G401.6 (cell line): ENCODE results near the gene GIMAP6.
"Not testable (repeated sequence)": the region's sequence is repeated elsewhere in the genome, so short reads cannot be mapped to it uniquely, and the experiment has no call there.

Source experiments
- FAIRE-seq: peaks from 2 replicates; lab custom pipeline; 2012; peaks lifted over from hg19 to GRCh38; lab: Jason Lieb, UNC

Gene GIMAP6

DNA sequence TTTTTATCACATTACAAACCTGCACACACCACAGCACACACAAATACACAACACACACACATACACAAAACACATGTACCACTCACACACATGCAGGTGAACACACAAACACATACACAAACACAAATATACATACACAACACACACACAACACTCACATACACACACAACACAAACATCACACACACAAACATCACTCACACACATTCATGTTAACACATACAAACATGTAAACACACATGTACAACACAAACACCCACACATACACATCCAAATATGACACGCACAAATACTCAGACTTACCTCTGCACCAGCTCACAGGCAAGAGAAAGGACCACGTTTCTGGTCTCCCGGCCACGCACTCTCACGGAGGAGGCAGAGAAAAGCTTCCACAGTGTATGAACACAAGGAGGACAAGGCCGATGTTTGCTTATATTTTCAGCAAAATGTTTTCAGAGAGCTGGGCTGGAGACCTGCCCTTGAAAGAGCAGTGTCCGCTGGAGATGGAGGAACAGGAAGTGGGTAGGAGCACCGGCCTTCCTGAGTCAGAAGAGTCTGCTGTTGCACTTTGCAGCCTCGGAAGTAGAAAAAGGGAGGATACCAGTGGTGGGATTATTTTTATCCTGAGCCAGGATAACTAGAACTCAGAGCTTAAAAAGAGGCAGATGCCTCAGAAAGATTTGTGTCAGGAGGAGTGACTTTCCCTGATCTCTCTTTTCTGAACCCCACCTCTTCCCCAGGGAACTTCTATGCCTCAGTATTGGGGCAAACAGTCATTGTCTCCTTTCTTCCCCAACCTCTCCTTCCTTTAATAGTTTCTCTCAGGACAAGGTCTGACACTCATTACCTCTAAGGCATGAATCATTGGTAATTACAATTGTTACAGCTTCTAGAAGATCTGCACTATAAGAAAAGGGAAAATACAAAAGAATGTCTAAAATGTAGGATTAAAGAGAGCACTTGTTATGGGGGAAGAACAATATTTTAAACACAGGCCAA lies at the start of gene GIMAP6:
TSS of gene GIMAP6 (minus strand) at position 520 of the 999 bp plus-strand sequence. CDS start 2,243 bp downstream, outside the sequence.
- no peak for FAIRE-seq

DNA sequence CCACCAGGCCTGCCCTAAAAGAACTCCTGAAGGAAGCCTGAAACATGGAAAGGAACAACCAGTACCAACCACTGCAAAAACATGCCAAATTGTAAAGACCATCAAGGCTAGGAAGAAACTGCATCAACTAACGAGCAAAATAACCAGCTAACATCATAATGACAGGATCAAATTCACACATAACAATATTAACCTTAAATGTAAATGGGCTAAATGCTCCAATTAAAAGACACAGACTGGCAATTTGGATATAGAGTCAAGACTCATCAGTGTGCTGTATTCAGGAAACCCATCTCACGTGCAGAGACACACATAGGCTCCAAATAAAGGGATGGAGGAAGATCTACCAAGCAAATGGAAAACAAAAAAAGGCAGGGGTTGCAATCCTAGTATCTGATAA lies 48.2 kb upstream of the GIMAP6 start:
- not testable (repeated sequence) for FAIRE-seq

DNA sequence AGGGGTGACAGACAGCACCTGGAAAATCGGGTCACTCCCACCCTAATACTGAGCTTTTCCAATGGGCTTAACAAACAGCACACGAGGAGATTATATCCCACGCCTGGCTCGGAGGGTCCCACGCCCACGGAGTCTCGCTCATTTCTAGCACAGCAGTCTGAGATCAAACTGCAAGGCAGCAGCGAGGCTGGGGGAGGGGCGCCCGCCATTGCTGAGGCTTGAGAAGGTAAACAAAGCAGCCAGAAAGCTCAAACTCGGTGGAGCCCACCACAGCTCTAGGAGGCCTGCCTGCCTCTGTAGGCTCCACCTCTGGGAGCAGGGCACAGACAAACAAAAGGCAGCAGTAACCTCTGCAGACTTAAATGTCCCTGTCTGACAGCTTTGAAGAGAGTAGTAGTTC lies 46.4 kb upstream of the GIMAP6 start:
- FAIRE-seq, result not testable (repeated sequence)

DNA sequence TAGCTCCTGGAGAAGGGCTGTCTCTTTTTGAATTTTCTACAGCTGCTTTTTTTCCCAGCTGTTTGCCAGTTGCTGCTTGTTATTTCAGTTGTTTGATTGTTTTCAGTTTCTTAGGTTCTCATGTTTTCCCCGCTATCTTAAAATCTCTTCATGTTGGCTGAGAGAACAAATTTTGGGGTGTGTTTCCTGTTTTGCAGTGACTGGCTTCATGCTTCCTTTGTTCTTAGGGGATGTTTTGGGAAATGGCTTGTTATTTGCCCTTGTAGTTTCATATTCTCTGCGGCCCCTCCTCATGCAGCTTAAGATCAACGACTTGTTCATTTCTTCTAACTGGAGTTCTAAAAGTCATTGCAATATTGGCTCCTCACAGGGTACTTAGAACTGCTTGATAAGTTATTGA lies 44.7 kb upstream of the GIMAP6 start:
- FAIRE-seq, result not testable (repeated sequence)

DNA sequence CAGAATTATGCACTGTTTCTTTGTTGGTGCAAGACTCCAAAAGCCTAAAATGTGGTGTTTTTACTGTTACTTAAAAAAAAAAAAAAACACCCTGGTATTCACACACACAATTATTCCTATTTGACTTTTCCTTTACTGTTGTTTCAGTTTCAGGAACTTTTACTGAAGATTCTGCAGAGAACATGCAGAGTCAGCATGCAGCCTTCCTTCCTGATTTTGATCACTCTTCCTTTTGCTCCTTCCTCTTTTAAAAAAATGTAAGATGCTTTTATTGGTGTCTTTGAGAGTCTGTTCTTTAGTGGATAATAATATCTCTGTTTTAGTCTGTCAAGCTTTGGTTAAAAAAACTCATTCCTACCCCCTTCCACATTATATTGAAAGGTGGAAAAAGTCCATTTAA lies 44.1 kb upstream of the GIMAP6 start:
- not testable (repeated sequence) for FAIRE-seq

DNA sequence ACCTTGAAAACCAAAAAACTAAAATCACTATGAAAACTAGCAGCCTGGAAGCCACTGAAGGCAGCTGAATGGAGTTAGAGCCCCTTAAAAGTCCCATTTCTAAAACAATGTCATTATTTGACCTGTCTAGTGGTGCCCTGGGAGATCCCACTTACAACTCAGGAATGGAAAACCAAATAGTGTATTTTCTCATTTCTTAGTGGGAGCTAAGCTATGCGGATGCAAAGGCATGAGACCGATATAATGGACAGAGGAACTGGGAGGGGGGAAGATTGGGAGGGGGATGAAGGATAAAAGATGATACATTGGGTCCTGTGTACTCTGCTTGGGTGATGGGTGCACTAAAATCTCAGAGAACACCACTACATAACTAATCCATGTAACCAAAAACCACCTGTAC lies 43.5 kb upstream of the GIMAP6 start:
- FAIRE-seq, result no peak

DNA sequence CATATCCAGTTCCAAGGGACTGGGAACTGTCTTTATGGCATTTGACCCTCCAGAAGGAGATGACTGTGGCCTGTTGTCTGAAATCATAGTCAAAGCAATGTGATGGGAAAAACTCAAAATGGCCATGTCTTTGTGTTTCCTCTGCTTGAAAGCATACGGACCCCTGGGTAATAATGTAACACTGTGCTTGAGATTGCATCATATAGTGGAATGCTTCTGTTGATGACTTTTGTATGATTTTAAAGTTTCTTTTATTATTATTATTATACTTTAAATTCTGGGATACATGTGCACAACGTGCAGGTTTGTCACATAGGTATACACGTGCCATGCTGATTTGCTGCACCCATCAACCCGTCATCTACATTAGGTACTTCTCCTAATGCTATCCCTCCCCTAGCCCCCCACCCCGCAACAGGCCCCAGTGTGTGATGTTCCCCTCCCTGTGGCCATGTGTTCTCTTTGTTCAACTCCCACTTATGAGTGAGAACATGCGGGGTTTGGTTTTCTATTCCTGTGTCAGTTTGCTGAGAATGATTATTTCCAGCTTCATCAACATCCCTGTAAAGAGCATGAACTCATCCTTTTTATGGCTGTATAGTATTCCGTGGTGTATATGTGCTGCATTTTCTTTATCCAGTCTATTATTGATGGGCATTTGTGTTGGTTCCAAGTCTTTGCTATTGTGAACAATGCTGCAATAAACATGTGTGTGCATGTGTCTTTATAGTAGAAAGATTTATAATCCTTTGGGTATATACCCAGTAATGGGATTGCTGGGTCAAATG lies 39.8 kb upstream of the GIMAP6 start:
- FAIRE-seq, result not testable (repeated sequence)

DNA sequence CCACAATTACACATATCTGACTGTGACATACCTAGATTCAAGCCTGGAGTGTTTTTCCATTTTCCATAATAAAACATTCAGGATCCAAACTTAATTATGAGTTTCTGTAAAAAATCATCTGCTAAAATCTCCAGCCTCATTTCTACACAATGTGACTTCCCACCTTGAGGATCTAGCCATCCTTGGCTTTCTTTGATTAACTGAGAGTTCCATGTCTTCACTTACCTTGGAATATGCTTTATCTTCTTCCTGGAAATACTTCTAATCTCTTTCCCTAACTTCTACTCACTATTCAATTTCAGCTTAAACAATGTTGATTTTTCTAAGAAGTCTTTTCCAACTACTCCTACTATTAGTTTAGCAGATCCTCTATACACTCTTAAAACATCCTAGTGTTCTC lies 36.8 kb upstream of the GIMAP6 start:
- no peak for FAIRE-seq

DNA sequence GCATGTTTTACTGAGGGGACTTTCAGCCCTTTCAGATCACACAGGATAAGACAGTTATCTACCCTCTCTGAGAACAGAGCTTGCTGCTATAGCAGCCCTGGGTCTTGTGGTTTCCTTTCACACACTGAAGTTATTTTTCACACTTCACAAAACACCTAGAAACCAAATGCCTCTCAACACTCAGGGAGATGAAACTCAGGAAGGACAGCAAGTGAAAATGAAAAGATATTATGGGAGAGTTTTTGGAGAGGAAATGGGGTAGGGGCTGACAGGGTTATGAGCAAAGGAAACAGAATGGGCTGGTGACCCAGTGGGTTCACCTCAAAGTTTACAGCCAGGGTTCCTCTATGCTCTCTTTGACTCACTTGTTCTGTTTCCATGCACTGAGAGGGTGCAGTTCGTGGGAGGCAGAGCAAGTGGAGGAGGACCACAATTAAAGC lies 36.3 kb upstream of the GIMAP6 start:
- FAIRE-seq, result no peak

DNA sequence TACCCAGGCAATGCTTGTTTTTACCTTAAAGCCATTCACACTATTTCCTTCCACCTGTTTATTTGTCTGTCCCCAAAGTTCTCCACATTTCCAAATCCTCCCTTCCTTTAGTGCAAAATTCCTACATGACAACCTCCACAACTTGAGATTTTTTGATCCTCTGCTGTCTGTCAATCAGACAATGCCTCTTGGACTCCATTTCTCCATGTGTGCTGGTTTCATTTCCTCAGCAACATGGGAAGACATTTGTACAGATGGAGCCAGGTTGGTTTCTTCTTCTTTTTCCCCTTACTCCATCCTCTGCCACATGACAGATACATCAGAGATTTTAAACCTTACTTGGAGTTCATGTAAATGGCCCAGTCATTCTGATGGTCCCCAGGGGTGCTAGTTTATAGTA lies 34.2 kb upstream of the GIMAP6 start:
- FAIRE-seq, result no peak

DNA sequence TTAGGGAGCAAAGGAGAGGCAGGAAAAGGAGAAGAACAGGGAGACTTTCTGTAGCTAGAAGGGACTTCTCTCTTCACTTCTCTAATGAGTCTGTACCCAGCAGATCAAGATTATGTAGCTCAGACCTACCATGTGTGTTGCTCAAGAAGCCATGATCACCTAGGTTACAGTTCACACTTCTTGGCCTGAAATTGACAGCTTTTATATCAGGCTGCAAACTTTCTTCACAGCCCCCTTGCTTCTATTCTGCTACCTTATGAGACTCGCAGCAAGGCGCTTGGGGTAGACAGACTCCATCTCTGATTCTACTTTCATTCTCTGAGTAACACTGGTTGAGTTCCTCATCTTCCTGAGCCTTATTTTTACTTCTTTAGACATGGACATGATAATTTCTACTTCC lies 33.7 kb upstream of the GIMAP6 start:
- no peak for FAIRE-seq

DNA sequence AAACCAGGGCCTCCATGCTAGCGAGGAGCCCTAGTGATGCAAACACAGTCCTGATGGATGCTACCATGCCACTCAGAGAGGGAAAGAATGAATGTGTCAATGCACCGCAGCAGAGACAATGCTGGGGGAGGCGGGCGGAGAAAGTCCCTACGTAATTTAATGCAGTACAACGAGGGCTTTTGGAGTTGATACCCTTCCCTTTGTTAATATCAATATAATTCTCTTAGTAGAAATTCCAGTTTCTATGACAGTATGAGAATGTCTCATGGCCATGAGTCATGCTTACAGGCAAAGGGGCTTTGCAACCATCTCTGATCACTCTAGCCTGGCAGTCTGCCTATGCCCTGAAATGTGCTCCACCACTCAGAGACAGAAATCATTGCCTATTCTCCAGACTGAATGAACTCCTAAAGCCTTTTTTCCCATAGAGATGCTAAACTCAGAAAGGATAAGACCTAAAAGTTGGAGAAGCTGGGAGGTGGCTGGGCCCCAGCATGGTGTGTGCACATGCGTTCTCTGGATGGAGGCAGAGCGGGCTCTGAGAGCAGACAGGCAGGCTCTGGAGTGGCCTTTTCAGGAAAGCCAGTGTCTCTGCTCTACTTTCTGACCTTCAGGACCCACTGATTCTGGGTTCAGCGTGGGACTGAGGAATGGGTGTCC lies 33.0 kb upstream of the GIMAP6 start:
- no peak for FAIRE-seq

DNA sequence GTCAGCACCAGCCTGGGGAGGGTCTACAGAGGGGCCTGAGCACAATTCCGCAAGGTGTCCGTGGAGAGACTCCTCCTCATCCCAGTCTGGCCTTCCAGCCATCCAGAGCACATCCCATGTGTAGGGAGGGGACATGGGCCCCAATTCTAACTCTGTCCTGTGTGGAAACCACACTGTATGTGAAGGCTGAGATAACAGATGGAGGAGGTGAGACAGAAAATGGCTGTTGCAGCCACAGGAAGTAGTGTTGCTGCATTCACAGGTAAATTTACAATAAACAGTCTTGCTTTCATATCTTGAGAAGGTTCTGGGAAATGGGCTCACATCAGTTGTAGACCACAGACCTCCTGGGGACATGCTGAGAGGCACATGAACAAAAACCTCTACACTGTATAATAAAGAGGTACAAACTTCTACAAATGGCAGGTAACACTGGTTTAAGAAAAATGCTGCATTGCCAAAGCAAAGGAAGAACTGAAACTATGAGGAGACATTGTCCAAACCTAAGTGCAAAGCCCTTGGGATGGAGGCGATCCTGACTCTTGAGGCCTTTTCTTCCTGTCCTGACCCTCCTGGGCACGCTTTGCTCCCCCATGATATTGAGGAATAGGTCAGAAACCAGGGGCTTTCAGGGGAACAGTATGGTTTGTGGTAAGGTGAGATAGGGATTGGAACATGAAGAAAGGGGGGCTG lies 31.8 kb upstream of the GIMAP6 start:
- no peak for FAIRE-seq

DNA sequence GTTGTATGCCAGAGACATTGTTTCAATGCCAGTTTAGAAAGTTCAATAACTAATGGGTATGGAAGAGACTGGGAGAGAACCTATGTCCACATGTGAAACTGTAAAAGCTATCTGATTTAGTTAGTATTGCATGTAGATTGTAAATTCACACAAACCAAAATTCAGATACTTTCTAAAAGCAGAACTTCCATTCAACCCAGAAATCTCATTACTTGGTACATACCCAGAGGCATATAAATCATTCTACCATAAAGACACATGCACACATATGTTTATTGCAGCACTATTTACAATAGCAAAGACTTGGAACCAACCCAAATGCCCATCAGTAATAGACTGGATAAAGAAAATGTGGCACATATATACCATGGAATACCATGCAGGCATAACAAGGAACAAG lies 30.6 kb upstream of the GIMAP6 start:
- not testable (repeated sequence) for FAIRE-seq

DNA sequence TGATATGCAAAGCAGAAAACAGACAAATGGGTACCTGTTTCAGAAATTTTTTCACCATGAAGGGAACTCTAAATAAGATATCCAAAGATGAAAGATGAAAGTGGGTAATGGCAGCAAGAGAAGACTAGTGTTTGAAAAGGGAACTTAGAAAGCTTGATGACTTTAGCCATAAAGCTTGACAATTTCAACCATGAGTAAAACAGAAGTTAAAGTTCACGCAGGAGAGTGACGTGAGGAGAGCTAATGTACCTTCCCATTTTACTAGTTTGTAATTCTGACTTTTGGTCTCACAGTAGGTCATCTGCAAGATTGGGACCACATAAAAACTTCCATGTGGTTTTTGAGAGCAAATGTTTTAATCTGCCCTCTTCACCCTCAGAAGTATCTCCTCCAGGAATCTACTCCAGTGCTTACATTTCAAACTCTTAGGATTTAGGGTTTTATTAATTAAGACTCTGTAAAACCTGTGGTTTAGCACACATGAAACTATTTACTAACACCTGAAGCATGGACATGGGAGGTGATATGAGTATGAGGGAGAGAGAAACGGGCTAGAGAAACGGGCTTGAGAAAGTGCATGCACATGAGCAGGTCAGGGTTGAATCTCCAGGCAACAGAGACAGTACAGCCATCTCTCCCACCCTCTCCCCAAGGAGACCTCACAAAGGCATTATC lies 28.9 kb upstream of the GIMAP6 start:
- no peak for FAIRE-seq

DNA sequence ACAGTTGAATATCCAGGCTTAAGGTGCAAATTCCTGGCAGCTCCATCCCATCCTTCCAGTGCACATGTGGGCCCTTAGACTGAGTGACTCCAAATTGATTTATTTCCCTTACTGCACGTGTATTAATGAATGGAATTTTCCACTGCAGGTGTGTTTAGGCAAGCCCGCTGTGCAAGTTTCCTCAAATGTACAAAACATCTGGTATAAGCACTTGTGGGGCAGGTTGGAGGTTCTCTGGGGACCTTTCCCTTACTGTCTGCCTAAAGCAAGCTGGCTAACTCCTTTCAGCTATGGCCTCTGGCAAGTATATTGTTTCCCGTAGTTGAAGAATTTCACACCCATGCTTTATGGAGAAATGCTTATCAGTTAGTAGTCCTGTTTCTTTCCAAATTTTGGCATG lies 25.3 kb upstream of the GIMAP6 start:
- no peak for FAIRE-seq

DNA sequence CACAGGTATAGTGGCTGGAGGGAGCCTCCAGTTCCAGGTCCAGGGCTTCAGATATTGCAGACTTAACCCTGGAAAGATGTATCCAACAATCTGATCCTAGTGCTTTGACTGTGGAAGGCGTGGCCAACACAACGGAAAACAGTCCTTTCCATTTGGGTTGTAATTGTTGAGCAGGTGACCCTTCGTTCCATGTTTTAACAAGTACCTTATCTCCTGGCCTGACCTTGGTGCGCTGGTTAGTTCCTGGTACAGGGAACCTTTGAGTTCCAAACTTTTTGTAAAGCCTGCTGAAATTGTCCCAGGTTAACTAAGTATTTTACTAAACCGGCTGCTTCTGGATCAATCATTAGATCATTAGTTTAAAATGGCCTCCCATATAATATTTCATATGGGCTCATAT lies 23.9 kb upstream of the GIMAP6 start:
- FAIRE-seq, result no peak

DNA sequence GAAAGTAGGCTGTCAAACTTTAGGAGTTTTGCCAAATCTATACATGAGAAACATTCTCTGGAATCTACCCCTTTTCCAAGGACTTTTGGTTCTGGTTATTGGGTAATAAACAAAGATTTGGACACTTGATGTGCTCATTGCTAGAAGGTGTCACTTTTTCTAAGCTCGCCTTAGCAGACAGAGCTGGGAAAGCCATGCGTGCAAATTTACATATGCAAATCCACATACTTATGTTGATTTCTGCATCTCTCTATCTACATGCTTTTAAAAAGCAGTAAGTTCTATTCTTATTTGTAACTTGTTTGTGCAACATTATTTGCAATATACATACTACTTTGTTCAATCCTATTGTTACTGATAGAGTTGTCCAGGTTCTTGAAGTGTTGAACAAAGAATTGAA lies 22.5 kb upstream of the GIMAP6 start:
- FAIRE-seq, result no peak

DNA sequence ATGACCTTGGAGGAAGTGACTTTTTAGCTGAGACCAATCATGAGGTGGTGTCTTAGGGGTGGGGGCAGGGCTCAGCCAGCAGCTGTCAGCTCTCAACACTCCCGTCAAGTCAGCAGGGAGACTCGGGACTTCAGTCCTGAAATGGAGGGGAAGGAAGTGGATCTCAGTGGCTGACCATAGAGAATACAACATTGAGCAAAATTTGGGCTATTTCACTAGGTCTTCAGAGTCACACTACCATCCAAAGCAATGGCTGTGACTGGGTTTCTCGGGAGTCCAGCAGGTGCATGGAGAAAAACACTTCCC lies 16.8 kb upstream of the GIMAP6 start:
- FAIRE-seq, result no peak

DNA sequence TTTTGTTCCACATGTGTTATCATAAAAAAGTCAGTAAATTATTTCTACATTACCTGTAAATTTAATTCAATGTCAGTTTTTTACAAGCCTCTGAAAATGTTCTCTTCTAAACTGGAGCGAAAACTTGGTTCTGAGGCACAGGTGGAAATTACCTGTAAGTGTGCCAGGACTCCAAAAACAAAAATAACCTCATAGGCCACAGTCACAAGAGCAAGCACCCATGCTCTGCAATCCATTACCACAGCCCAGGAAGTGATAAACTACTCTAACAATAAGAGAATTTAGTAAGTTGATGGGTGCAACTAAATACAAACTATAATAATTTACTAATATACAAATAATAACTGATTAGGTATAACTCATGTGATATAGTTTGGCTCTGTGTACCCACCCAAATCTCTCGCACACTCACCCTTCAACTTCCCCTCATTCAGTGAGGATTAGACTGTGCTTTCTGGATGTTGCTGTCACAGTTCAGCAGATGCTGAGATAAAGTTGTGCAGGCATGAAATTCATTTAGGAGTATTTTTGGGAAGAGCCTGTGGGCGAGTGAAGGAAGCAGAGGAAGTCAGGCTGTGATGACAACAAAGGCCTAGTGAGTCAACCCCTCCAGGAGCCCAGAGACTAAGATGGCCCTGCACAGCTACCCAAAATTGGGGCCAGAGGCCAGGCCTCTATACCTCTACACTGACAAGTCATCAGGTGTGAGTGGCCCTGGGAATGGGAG lies 16.3 kb upstream of the GIMAP6 start:
- no peak for FAIRE-seq
